Inflammatory macrophage treated with lipopolysaccharide for 1 hour (primary cell): ENCODE data around the gene WDR48.

ENCODE experiments used
- DNase-seq, 2 donors: peaks; one replicate each; pipeline ENCODE4 v3.0.0-alpha.2; 2020 to 2022

WDR48 gene

GRCh38 chr3:39124876-39125840, 73.3 kb downstream of the WDR48 start:
- no peak for DNase-seq

- no peak for DNase-seq
These were observed 74.2 kb downstream of the WDR48 start for GRCh38 chr3:39125841-39126500.

GRCh38 chr3:39126532-39127071, 74.8 kb downstream of the WDR48 start:
- peak; percentile 20 to 47 for DNase-seq

- no peak for DNase-seq
These were observed 75.6 kb downstream of the WDR48 start for GRCh38 chr3:39127269-39127907.

- no peak for DNase-seq
These were observed 76.1 kb downstream of the WDR48 start for GRCh38 chr3:39127908-39128304.

- no peak for DNase-seq
These were observed 77.1 kb downstream of the WDR48 start for GRCh38 chr3:39128951-39129350.

- no peak for DNase-seq
These were observed 78.2 kb downstream of the WDR48 start for GRCh38 chr3:39130026-39130425.

GRCh38 chr3:39130693-39131265, 79.0 kb downstream of the WDR48 start:
- DNase-seq = no peak

GRCh38 chr3:39132096-39133092, 80.6 kb downstream of the WDR48 start:
- DNase-seq = no peak

GRCh38 chr3:39133093-39133490, 81.3 kb downstream of the WDR48 start:
- no peak for DNase-seq

GRCh38 chr3:39133822-39134221, 82.0 kb downstream of the WDR48 start:
- DNase-seq = peak in 1 of 2 donors; percentile 38

- no peak for DNase-seq
These were observed 82.5 kb downstream of the WDR48 start for GRCh38 chr3:39134305-39134704.

- no peak for DNase-seq
These were observed 83.5 kb downstream of the WDR48 start for GRCh38 chr3:39135170-39135805.

- no peak for DNase-seq
These were observed 85.0 kb downstream of the WDR48 start for GRCh38 chr3:39136533-39137434.

GRCh38 chr3:39137435-39137936, 85.7 kb downstream of the WDR48 start:
- no peak for DNase-seq

GRCh38 chr3:39137991-39138803, 86.4 kb downstream of the WDR48 start:
- DNase-seq = no peak

- peak; percentile 26 to 52 for DNase-seq
These were observed 87.1 kb downstream of the WDR48 start for GRCh38 chr3:39138804-39139415.

- no peak for DNase-seq
These were observed 87.6 kb downstream of the WDR48 start for GRCh38 chr3:39139442-39139841.
